Mucosa of stomach (tissue), 1 donor: ENCODE data around the gene PCYT1A.
A peak's percentile ranks its signal among the peaks of the same experiment; 100 is the strongest.
"Not testable (repeated sequence)": the region's sequence is repeated elsewhere in the genome, so short reads cannot be mapped to it uniquely, and the experiment has no call there.

Experiments used
- H3K27me3 ChIP-seq: one replicate; pipeline ENCODE4 v1.7.0; 2013; ENCODE audit warnings: mild to moderate bottlenecking, low read length; ENCODE audit not compliant: control insufficient read depth, insufficient read depth
- H3K36me3 ChIP-seq: one replicate; pipeline ENCODE4 v1.7.0; 2013; ENCODE audit warnings: low read length; ENCODE audit not compliant: control insufficient read depth, insufficient read depth
- H3K4me1 ChIP-seq: one replicate; pipeline ENCODE4 v1.7.0; 2013; ENCODE audit warnings: mild to moderate bottlenecking, low read length; ENCODE audit not compliant: control insufficient read depth, insufficient read depth
- H3K4me3 ChIP-seq: one replicate; pipeline ENCODE4 v1.7.0; 2013; ENCODE audit warnings: low read length
- H3K9ac ChIP-seq: one replicate; pipeline ENCODE4 v1.7.0; 2013; ENCODE audit warnings: mild to moderate bottlenecking, low read length, moderate library complexity
- H3K9me3 ChIP-seq: one replicate; pipeline ENCODE4 v1.7.0; 2013; ENCODE audit warnings: mild to moderate bottlenecking, low read length, moderate library complexity; ENCODE audit not compliant: control insufficient read depth
- donor health status: Pancreatic carcinoma.

Gene PCYT1A

DNA sequence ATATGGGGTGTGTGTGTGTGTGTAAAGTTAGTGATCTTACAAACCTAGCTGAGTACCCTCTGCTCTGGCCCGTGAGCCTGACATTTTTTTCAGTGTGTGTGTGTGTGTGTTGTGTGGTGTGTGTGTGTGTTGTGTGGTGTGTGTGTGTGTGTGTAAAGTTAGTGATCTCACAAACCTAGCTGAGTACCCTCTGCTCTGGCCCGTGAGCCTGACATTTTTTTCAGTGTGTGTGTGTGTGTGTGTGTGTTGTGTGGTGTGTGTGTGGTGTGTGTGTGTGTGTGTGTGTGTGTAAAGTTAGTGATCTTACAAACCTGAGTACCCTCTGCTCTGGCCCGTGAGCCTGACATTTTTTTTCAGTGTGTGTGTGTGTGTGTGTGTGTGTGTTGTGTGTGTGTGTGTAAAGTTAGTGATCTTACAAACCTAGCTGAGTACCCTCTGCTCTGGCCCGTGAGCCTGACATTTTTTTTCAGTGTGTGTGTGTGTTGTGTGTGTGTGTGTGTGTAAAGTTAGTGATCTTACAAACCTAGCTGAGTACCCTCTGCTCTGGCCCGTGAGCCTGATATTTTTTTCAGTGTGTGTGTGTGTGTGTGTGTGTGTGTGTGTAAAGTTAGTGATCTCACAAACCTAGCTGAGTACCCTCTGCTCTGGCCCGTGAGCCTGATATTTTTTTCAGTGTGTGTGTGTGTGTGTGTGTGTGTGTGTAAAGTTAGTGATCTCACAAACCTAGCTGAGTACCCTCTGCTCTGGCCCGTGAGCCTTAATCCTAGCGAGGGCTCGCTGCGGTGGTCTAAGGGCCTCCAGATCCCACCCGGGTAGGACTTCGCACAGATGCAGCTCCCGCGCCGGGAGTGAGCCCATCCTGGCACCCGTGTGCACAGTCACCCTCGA is 29.5 kb upstream of the PCYT1A start:
- not testable (repeated sequence) for H3K9me3 ChIP-seq, H3K4me1 ChIP-seq, H3K27me3 ChIP-seq, H3K36me3 ChIP-seq
- peak overlapping the region; percentile 79 for H3K9ac ChIP-seq
- peak overlapping the region; percentile 41 for H3K4me3 ChIP-seq

DNA sequence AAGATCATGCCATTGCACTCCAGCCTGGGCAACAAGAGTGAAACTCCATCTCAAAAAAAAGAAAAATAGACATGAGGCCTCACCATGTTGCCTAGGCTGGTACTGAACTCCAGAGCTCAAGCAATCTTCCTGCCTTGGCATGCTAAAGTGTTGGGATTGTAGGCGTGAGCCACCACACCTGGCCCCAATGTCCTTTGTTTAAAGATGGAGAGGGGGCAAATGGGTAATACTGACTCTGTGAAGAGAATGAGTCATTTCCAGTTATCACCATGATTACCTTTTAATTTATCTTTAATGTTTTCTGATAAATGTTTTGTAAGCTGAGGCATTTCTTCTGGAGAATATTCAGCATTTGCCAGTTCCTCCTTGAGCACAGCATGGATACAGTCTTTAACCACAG is 28.3 kb upstream of the PCYT1A start:
- H3K27me3 ChIP-seq = no peaks in the 10 kb centered on the region
- no peaks in the 10 kb centered on the region for H3K9me3 ChIP-seq
- no peak overlapping the region for H3K9ac ChIP-seq
- no peak overlapping the region for H3K4me3 ChIP-seq
- H3K36me3 ChIP-seq = no peaks in the 10 kb centered on the region
- H3K4me1 ChIP-seq = peaks cover 5% of the 10 kb centered on the region

- H3K4me3 ChIP-seq = no peak overlapping the region
- H3K9ac ChIP-seq = no peak overlapping the region
- H3K36me3 ChIP-seq = no peaks in the 10 kb centered on the region
- H3K4me1 ChIP-seq = peaks cover 5% of the 10 kb centered on the region
- no peaks in the 10 kb centered on the region for H3K27me3 ChIP-seq
- H3K9me3 ChIP-seq = no peaks in the 10 kb centered on the region
These were observed 27.1 kb upstream of the PCYT1A start for GRCh38 chr3:196314597-196314996.

DNA sequence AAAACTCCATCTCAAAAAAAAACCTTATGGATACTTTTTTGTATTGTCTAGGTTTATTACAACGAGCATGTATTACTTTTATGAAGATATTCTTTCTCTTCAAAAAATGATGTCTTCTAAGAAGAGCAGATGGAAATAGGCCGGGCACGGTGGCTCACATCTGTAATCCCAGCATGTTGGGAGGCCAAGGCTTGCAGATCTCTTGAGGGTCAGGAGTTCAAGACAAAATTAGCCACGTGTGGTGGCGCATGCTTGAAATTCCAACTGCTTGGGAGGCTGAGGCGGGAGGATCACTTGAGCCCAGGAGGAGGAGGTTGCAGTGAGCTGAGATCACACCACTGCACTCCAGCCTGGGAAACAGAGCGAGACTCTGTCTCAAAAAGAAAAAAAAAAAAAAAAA is 26.6 kb upstream of the PCYT1A start:
- H3K36me3 ChIP-seq = not testable (repeated sequence)

DNA sequence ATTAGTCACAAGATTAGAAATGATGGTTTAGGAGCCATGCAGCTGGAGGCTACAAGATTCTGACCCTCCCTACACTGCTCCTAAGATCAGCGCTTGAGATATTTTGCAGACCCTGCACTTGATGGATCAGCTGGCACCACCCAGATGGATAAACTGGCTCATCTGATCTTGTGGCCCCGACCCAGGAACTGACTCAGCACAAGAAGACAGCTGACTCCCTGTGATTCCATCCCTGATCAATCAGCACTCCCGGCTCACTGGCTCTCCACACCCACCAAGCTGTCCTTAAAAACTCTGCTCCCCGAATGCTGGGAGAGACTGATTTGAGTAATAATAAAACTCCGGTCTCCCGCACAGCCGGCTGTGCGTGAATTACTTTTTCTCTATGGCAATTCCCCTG is 15.4 kb upstream of the PCYT1A start:
- H3K9ac ChIP-seq, H3K27me3 ChIP-seq, H3K4me1 ChIP-seq, H3K4me3 ChIP-seq, H3K36me3 ChIP-seq, H3K9me3 ChIP-seq: not testable (repeated sequence)

More for the DNA sequence above, 26.6 kb upstream of the PCYT1A start:
- not testable (repeated sequence) for H3K9ac ChIP-seq, H3K4me1 ChIP-seq, H3K27me3 ChIP-seq, H3K4me3 ChIP-seq, H3K9me3 ChIP-seq

DNA sequence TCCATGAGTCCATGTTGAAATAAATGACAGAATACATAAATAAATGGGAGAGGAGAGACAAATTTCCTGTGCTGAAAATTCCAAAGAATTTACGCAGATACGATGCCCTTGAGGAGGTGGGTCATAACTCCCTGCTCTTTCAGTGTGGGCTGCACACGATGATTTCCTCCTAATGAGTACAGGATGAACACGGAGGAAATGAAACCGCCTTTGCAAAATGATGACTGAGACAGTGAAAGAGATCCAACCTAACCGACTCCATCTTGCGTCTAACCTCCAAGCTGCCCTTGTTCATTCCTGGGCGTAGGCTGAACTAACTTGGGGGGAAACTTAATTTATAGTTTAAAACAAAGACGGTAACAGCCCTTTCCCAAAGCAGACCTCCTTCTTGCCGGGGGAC is 15.0 kb upstream of the PCYT1A start:
- not testable (repeated sequence) for H3K9me3 ChIP-seq, H3K4me1 ChIP-seq, H3K27me3 ChIP-seq, H3K4me3 ChIP-seq, H3K9ac ChIP-seq, H3K36me3 ChIP-seq

DNA sequence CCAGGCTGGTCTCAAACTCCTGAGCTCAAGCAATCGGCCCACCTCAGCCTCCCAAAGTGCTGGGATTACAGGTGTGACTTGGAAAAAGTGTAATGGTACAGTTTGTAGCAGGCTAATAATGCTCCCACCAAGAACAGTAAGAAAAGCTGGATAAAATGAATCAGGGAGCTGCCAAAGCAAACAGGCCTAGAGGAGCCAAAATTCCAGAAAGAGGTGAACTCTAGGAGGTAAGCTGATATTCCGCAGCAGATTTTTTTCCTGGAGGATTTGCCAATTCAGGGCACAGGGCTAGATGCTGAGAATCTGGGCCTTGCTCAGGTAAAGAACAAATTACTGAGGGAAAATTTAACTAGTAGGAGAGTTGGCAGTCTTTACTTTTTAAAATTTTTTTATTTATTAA is 11.0 kb upstream of the PCYT1A start:
- H3K9me3 ChIP-seq = no peaks in the 10 kb centered on the region
- no peaks in the 10 kb centered on the region for H3K36me3 ChIP-seq
- no peak overlapping the region for H3K9ac ChIP-seq
- no peaks in the 10 kb centered on the region for H3K27me3 ChIP-seq
- no peak overlapping the region for H3K4me3 ChIP-seq
- no peaks in the 10 kb centered on the region for H3K4me1 ChIP-seq

GRCh38 chr3:196292286-196292923 is 4.9 kb upstream of the PCYT1A start:
- Histone ChIP-seq H3K27me3 (no peaks in the 10 kb centered on the region), H3K4me1 (no peaks in the 10 kb centered on the region), H3K4me3 (no peak overlapping the region), H3K9me3 (no peaks in the 10 kb centered on the region), H3K36me3 (no peaks in the 10 kb centered on the region), H3K9ac (no peak overlapping the region)

DNA sequence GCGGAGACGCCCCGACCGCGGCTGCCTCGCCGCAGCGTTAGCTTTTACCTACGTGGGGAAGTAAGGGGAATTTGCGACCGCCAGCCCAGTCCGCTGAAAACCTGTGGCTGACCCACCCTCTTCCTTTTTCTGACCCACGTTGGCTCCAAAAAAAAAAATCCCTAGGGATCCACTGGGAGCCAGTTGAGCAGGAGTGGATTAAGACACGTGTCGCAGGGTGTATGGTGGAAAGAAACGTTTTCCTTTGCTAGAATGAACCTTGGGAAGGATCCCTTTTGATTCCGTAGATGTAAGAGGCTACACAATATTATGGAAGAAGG is 575 bp upstream of the PCYT1A start:
- H3K9ac ChIP-seq = peak overlapping the region; percentile 96

DNA sequence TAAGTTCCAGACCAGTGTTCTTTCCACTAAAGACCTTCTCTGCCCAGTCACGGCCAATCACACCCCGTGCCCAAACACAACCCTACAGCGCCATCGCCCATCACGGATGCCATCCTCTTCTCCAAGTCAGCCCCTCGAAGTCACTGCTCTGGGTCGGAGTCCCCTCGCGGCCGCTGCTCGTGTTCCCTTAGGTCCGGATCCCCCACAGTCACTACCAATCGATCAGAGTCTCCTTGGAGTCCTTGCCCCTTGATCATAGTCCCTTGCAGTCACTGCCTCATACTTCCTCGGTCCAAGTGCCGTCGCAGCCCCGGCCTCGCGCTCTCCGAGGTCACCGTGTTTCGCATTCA is 461 bp downstream of the PCYT1A start:
- Histone ChIP-seq H3K27me3 (no peaks in the 10 kb centered on the region), H3K9ac (peak overlapping the region; percentile 96), H3K4me1 (no peaks in the 10 kb centered on the region), H3K4me3 (peak overlapping the region; percentile 89), H3K9me3 (no peaks in the 10 kb centered on the region), H3K36me3 (no peaks in the 10 kb centered on the region)

More for the DNA sequence above, 575 bp upstream of the PCYT1A start:
- H3K27me3 ChIP-seq = no peaks in the 10 kb centered on the region
- H3K36me3 ChIP-seq = no peaks in the 10 kb centered on the region
- H3K4me1 ChIP-seq = no peaks in the 10 kb centered on the region
- H3K4me3 ChIP-seq = peak overlapping the region; percentile 89
- H3K9me3 ChIP-seq = no peaks in the 10 kb centered on the region

DNA sequence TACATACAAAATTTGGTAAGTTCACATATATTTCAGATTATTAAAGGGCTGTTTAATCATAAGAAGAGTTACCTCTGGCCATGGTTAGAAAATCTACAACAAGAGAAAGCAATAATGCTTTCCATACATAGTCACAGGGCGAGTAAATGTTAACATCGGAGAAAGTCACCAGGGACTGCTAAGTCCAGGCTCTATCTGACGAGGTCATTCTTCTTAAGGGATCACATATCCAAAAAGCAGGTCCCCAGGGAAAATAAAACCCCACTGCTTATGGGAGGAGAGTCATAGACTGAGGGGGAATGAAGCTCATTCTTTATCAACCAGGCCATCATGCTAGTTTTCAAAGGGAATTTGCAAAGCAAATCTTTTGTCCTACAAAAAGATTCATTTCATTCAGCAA is 3.1 kb downstream of the PCYT1A start:
- H3K9ac ChIP-seq = no peak overlapping the region
- H3K4me1 ChIP-seq = peaks cover 12% of the 10 kb centered on the region
- no peak overlapping the region for H3K4me3 ChIP-seq
- no peaks in the 10 kb centered on the region for H3K27me3 ChIP-seq
- H3K9me3 ChIP-seq = no peaks in the 10 kb centered on the region
- H3K36me3 ChIP-seq = no peaks in the 10 kb centered on the region

DNA sequence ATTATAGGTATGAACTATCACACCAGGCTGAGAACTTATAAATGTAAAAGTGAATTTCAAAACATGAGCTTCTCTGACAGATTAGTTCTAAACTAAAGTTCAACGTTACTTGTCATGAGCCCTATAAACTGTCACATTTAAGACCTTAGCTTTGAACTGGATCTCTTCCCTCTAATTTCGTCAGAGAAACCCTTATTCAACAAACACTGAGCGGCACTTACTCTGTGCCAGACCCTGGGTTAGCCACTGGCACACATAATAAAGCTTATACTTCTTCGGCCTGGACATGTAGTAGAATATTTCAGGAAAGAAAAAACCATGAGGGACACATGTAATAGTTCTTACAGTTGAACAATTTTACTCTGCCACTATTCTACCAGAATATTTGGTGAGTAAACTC is 5.6 kb downstream of the PCYT1A start:
- H3K9me3 ChIP-seq = no peaks in the 10 kb centered on the region
- H3K4me3 ChIP-seq = no peak overlapping the region
- peaks cover 23% of the 10 kb centered on the region for H3K4me1 ChIP-seq
- H3K36me3 ChIP-seq = no peaks in the 10 kb centered on the region
- H3K27me3 ChIP-seq = no peaks in the 10 kb centered on the region
- H3K9ac ChIP-seq = no peak overlapping the region
